ENCODE measurements around the gene C1QL1. TPM values are rescaled to one million over a fixed set of nuclear protein-coding genes. Genes with fewer than 3 reads are reported as not detected.

C1QL1 gene
- total and polyA plus RNA-seq, 9 of the 15 experiments (the other 6 are each of a cell fraction or from before 2014, with no cell fraction given) = 0.07 to 0.12 (median 0.09) TPM; not detected in 6

DNA sequence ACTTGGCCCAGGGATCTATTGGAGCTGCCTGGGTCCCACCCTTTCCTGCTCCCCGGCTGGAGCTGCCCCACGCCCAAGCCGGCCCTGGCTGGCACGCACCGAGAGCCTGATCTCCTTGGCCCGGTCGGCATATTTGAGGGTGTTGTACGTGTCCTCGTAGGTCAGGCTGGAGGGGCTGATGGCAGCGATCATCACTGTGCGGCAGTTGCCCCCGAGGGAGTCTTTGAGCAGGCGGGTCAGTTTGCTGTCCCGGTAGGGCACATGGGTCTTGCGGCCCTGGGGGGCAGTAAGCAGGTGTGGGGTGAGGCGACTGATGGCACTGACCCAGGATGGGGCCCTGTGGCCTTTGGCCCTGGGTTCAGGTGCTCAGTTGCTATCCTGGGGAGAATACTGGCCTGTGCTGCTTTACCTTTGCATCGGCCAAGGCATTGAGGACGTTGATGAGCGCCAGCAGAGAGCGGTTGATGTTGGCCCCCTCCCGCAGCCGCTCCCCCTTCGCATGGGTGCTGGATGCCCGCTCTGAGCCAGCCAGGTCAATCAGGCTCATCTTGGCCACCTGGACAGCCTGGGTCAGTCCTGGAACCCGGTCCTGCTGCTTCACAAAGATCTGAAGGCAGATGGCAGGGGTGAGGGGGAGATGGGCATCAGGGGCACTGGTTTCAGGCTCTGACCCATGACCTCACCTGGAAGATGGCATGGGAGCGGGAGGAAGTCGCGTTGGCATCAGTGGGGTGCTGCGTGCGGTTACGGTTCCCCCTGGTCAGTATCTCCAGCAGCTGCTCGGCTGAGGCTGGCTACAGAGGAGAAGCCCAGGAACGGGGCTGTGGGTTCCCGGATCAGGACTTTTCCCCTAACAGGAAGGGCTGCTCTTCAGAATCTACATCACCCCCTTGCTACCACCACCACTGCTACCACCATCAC is 34.0 kb downstream of the C1QL1 start (continued):
- TF ChIP-seq ZNF589 (CRISPR knock-in tag; IDR thresholded peaks at IDR 0.05; ENCODE audit: low read depth) (no peak), BDP1 (IDR thresholded peaks at IDR 0.05; ENCODE audit: insufficient read depth, insufficient read length) (no peak), EHMT2 (IDR thresholded peaks at IDR 0.05) (no peak), ILK (tag; IDR thresholded peaks at IDR 0.05; ENCODE audit: borderline replicate concordance, low read depth) (no peak), SMARCB1 (IDR thresholded peaks at IDR 0.05; ENCODE audit: insufficient read length, low read depth) (no peak)
- TF ChIP-seq, protein P1, sequence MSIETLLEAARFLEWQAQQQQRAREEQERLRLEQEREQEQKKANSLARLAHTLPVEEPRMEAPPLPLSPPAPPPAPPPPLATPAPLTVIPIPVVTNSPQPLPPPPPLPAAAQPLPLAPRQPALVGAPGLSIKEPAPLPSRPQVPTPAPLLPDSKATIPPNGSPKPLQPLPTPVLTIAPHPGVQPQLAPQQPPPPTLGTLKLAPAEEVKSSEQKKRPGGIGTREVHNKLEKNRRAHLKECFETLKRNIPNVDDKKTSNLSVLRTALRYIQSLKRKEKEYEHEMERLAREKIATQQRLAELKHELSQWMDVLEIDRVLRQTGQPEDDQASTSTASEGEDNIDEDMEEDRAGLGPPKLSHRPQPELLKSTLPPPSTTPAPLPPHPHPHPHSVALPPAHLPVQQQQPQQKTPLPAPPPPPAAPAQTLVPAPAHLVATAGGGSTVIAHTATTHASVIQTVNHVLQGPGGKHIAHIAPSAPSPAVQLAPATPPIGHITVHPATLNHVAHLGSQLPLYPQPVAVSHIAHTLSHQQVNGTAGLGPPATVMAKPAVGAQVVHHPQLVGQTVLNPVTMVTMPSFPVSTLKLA (conservative IDR thresholded peaks at IDR 0.05) = no peak
- TF ChIP-seq, protein P2, sequence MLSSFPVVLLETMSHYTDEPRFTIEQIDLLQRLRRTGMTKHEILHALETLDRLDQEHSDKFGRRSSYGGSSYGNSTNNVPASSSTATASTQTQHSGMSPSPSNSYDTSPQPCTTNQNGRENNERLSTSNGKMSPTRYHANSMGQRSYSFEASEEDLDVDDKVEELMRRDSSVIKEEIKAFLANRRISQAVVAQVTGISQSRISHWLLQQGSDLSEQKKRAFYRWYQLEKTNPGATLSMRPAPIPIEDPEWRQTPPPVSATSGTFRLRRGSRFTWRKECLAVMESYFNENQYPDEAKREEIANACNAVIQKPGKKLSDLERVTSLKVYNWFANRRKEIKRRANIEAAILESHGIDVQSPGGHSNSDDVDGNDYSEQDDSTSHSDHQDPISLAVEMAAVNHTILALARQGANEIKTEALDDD (IDR thresholded peaks at IDR 0.05) = no peak

Data from K562 (cell line).